CD4-positive, alpha-beta T cell (primary cell): Measurements from ENCODE around the gene MAPK4. TPM values are rescaled to one million over a fixed set of nuclear protein-coding genes. Genes with fewer than 3 reads are reported as not detected.

Experiments used
- ATAC-seq: fragments of 200-7000 bp; cut with Tn5 transposase; one replicate; pipeline ENCODE4 v1.10.0; 2022; ENCODE audit warnings: mild to moderate bottlenecking; ENCODE audit not compliant: poor library complexity
- CTCF ChIA-PET: fragments of 350-600 bp; sonication (Branson Sonifier 250); formaldehyde crosslinking; loops from one replicate; lab custom pipeline; 2021; ENCODE audit warnings: antibody characterized with exemption, inconsistent platforms; lab: Charles Lee
- POLR2A ChIA-PET: fragments of 350-600 bp; sonication (Branson Sonifier 250); formaldehyde crosslinking; loops from one replicate; lab custom pipeline; 2021; ENCODE audit warnings: antibody characterized with exemption, inconsistent platforms; lab: Charles Lee
- DNase-seq, 14 experiments: peaks; one replicate each; pipeline ENCODE4 v3.0.0-alpha.2; 2013 to 2020; ENCODE audit warnings: mixed read lengths in 2 of 14
- H3K27ac ChIP-seq, 2 donors: one replicate each; pipeline versions ENCODE4 v1.5.1 to v1.7.0; 2013; ENCODE audit warnings: low read length in 2 of 2, low read depth in 1 of 2, mild to moderate bottlenecking in 1 of 2
- H3K27me3 ChIP-seq, 2 experiments: 1 replicate in 1 of 2; 2 replicates in 1 of 2; pipeline versions ENCODE4 v1.6.1 to v1.7.0; 2013; ENCODE audit warnings: low read length in 2 of 2, control low read depth in 1 of 2, mild to moderate bottlenecking in 1 of 2, moderate library complexity in 1 of 2; ENCODE audit not compliant: insufficient read depth in 2 of 2, control insufficient read depth in 1 of 2
- H3K36me3 ChIP-seq: one replicate; pipeline ENCODE4 v1.6.1; 2013; ENCODE audit warnings: low read length, control low read depth; ENCODE audit not compliant: insufficient read depth
- H3K4me1 ChIP-seq: one replicate; pipeline ENCODE4 v1.6.1; 2013; ENCODE audit warnings: low read length, control low read depth; ENCODE audit not compliant: insufficient read depth
- H3K4me3 ChIP-seq: one replicate; pipeline ENCODE4 v1.5.1; 2013; ENCODE audit warnings: mild to moderate bottlenecking, low read length, moderate library complexity
- H3K9me3 ChIP-seq, 2 experiments: 1 replicate in 1 of 2; 2 replicates in 1 of 2; pipeline versions ENCODE4 v1.6.1 to v1.7.0; 2013; ENCODE audit warnings: low read length in 2 of 2, mild to moderate bottlenecking in 2 of 2, control low read depth in 1 of 2, moderate library complexity in 1 of 2; ENCODE audit not compliant: control insufficient read depth in 1 of 2, insufficient read depth in 1 of 2
- H3K27ac Mint-ChIP-seq: one replicate; pipeline ENCODE4 v1.8.0; 2020; ENCODE audit warnings: mixed read lengths
- H3K27me3 Mint-ChIP-seq: one replicate; pipeline ENCODE4 v1.8.0; 2021; ENCODE audit warnings: mixed read lengths
- H3K36me3 Mint-ChIP-seq: one replicate; pipeline ENCODE4 v1.8.0; 2021; ENCODE audit warnings: low read depth, mixed read lengths
- H3K4me1 Mint-ChIP-seq: one replicate; pipeline ENCODE4 v1.8.0; 2021; ENCODE audit warnings: low read depth, mixed read lengths
- H3K4me3 Mint-ChIP-seq: one replicate; pipeline ENCODE4 v1.8.0; 2020; ENCODE audit warnings: mild to moderate bottlenecking, mixed read lengths
- H3K9me3 Mint-ChIP-seq: one replicate; pipeline ENCODE4 v1.8.0; 2020; ENCODE audit warnings: mixed read lengths
- CTCF ChIP-seq: fragments of 200-600 bp; IDR thresholded peaks from one replicate; pipeline ENCODE4 v1.8.0; 2022; ENCODE audit warnings: antibody characterized with exemption, mild to moderate bottlenecking
- intact Hi-C, 2 experiments: fragments of 100-400 bp; cut with DNase I in 1 of 2; cut with micrococcal nuclease in 1 of 2; formaldehyde crosslinking; loops; one replicate each; pipeline versions ENCODE4 v1.15.1 to v1.9.0; 2023 to 2025; cut with DNase I, micrococcal nuclease
- total RNA-seq, 174 experiments: library from RNA in 2 of 174; stranded (reverse) in 2 of 174; gene quantifications; one replicate each; pipeline ENCODE4 v1.2.3 and lab custom pipeline; 2021 to 2026

MAPK4 gene
- total RNA-seq, 2 experiments from 2014 or later: not detected

DNA sequence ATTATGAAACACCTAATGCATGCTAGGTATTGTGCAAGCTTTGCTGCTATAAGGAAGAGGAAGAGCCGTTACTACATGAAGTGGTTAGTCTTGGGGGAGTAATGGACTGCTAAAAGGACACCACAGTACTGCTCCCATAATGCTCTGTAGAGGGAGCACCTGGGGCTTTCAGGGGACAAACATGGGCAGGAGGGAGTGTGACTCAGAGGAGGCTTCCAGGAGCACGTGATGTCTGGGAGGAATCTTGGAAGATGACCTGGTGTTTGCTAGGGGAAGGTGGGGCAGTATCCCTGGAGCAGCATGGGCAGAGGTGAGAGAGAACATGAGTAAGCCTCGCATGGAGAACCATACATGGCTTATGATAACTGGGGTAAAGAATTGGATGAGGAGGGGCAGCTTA, 18.8 kb downstream of the MAPK4 start:
- Mint-ChIP-seq H3K36me3 (no peaks in the 10 kb centered on the region), H3K27me3 (peaks cover 24% of the 10 kb centered on the region), H3K4me1 (no peaks in the 10 kb centered on the region), H3K27ac (no peak overlapping the region), H3K9me3 (no peaks in the 10 kb centered on the region), H3K4me3 (no peak overlapping the region)
- TF ChIP-seq CTCF: no peak
- Histone ChIP-seq H3K9me3 (peaks cover 0 to 5% of the 10 kb centered on the region in 2 experiments), H3K4me1 (no peaks in the 10 kb centered on the region), H3K27ac (no peak overlapping the region), H3K36me3 (no peaks in the 10 kb centered on the region), H3K4me3 (no peak overlapping the region), H3K27me3 (peaks cover 3 to 6% of the 10 kb centered on the region in 2 experiments)
- ChIA-PET CTCF (no interaction called here), POLR2A (no interaction called here)
- intact Hi-C loops: no loop called here
- ATAC-seq: no peak
- no peak for DNase-seq

GRCh38 chr18:50579061-50579774, 19.3 kb downstream of the MAPK4 start:
- no peaks in the 10 kb centered on the region for H3K9me3 Mint-ChIP-seq
- Histone ChIP-seq H3K4me1 (no peaks in the 10 kb centered on the region), H3K9me3 (peaks cover 0 to 5% of the 10 kb centered on the region in 2 experiments), H3K27ac (no peak overlapping the region), H3K27me3 (peaks cover 0 to under 1% of the 10 kb centered on the region in 2 experiments), H3K4me3 (no peak overlapping the region), H3K36me3 (no peaks in the 10 kb centered on the region)
- H3K4me1 Mint-ChIP-seq: no peaks in the 10 kb centered on the region
- no peak for TF ChIP-seq CTCF
- ATAC-seq (no peak), DNase-seq (no peak)
- no peak overlapping the region for H3K4me3 Mint-ChIP-seq
- intact Hi-C loops: no loop called here
- POLR2A ChIA-PET: no interaction called here
- CTCF ChIA-PET: no interaction called here
- H3K27me3 Mint-ChIP-seq: peaks cover 18% of the 10 kb centered on the region
- H3K27ac Mint-ChIP-seq: no peak overlapping the region
- no peaks in the 10 kb centered on the region for H3K36me3 Mint-ChIP-seq

DNA sequence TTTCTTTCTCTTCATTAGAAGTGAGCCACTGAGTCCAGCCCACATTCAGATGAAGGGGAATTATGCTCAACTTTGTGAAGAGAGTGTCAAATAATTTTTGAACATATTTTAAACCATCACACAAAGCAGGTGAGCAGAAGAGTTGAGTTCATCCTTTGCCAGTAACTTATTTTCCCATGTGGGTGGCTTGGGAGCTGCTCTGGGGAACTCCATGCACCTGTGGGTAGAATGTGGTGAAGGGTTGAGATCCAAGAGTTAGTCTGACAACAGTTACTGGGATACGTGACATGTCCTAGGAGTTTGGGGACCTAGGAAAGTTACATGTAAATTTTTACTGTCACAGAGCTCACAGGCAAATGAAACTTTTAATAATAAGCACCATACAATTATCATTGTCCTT, 21.6 kb downstream of the MAPK4 start:
- H3K27ac ChIP-seq: no peak overlapping the region
- CTCF ChIA-PET: no interaction called here
- H3K9me3 Mint-ChIP-seq: peaks cover 4% of the 10 kb centered on the region
- TF ChIP-seq CTCF: no peak
- no peak overlapping the region for H3K4me3 ChIP-seq
- no peak for DNase-seq
- ATAC-seq: no peak
- no peak overlapping the region for H3K27ac Mint-ChIP-seq
- POLR2A ChIA-PET: no interaction called here
- no peaks in the 10 kb centered on the region for H3K4me1 Mint-ChIP-seq
- H3K9me3 ChIP-seq: peaks cover 0 to 5% of the 10 kb centered on the region in 2 experiments
- no peaks in the 10 kb centered on the region for H3K27me3 ChIP-seq
- no peak overlapping the region for H3K4me3 Mint-ChIP-seq
- H3K27me3 Mint-ChIP-seq: peaks cover 14% of the 10 kb centered on the region
- H3K36me3 Mint-ChIP-seq: no peaks in the 10 kb centered on the region
- intact Hi-C loops: no loop called here
- H3K36me3 ChIP-seq: no peaks in the 10 kb centered on the region
- H3K4me1 ChIP-seq: no peaks in the 10 kb centered on the region
